HepG2 (cell line): ENCODE data around the gene CLASP2. TPM values are rescaled to one million over a fixed set of nuclear protein-coding genes. Genes with fewer than 3 reads are reported as not detected.

Experiments used
- ATAC-seq: fragments of 200-7000 bp; cut with Tn5 transposase; 3 replicates; pipeline ENCODE4 v1.9.1; 2020; ENCODE audit warnings: mild to moderate bottlenecking, moderate library complexity
- BruUV-seq: library from RNA; stranded (reverse); fragments of 400-500 nt; replicated peaks from 2 replicates; lab custom pipeline; 2021; lab: Mats Ljungman, UMichigan
- CTCF ChIA-PET: fragments of 300-600 bp; formaldehyde crosslinking; extraction: SDS; loops from one replicate; lab custom pipeline; 2021; ENCODE audit warnings: low total read pairs, inconsistent platforms, low intra/inter-chr PET ratio; lab: Yijun Ruan, JAX
- POLR2A ChIA-PET: fragments of 350-600 bp; sonication (Branson Sonifier 250); formaldehyde crosslinking; loops from one replicate; lab custom pipeline; 2020; ENCODE audit warnings: antibody characterized with exemption, inconsistent platforms; lab: Yijun Ruan, JAX
- DNase-seq: peaks from one replicate; pipeline ENCODE4 v3.0.0-alpha.2; 2015; ENCODE audit warnings: low spot score
- FAIRE-seq: peaks from 3 replicates; lab custom pipeline; 2011; peaks lifted over from hg19 to GRCh38; lab: Jason Lieb, UNC
- H2AFZ ChIP-seq: one replicate; pipeline ENCODE4 v1.6.1; 2011; ENCODE audit warnings: low read length, inconsistent platforms
- H3K27ac ChIP-seq: fragments of 300-600 bp; 3 replicates; pipeline ENCODE4 v1.8.0; 2011; ENCODE audit warnings: mixed run types, mild to moderate bottlenecking, mixed read lengths, low read length, inconsistent platforms; ENCODE audit not compliant: insufficient read depth; ENCODE audit errors: extremely low read length
- H3K27me3 ChIP-seq, 2 experiments: fragments of 200-600 bp in 1 of 2; 2 replicates in 1 of 2; 3 replicates in 1 of 2; pipeline versions ENCODE4 v1.6.0 to v1.8.0; 2011; ENCODE audit warnings: low read length in 2 of 2, mild to moderate bottlenecking in 2 of 2, moderate library complexity in 2 of 2, inconsistent platforms in 1 of 2; ENCODE audit not compliant: insufficient read depth in 2 of 2, control insufficient read depth in 1 of 2
- H3K36me3 ChIP-seq, 2 experiments: fragments of 200-600 bp in 1 of 2; replicated peaks in 1 of 2; 2 replicates in 1 of 2; 3 replicates in 1 of 2; pipeline versions ENCODE4 v1.5.1 to v1.8.0; 2011; ENCODE audit warnings: low read length in 2 of 2, inconsistent platforms in 1 of 2; ENCODE audit not compliant: insufficient read depth in 2 of 2, control insufficient read depth in 1 of 2
- H3K4me1 ChIP-seq: 2 replicates; pipeline ENCODE4 v1.5.1; 2012; ENCODE audit warnings: low read length, inconsistent platforms; ENCODE audit not compliant: insufficient read depth
- H3K4me2 ChIP-seq: 2 replicates; pipeline ENCODE4 v1.6.0; 2011; ENCODE audit warnings: low read depth, low read length, inconsistent platforms
- H3K4me3 ChIP-seq, 3 experiments: fragments of 200-600 bp in 1 of 3; sonication (generic), shearing (Covaris generic) in 1 of 3; replicated peaks in 1 of 3; 2 replicates each; pipeline ENCODE4 v1.5.1; 2011 to 2016; ENCODE audit warnings: low read length in 3 of 3, inconsistent platforms in 2 of 3, low read depth in 2 of 3, mild to moderate bottlenecking in 2 of 3, control low read depth in 1 of 3, mixed read lengths in 1 of 3; ENCODE audit not compliant: insufficient read depth in 1 of 3
- H3K79me2 ChIP-seq: one replicate; pipeline ENCODE4 v1.6.1; 2011; ENCODE audit warnings: low read length, inconsistent platforms; ENCODE audit not compliant: insufficient read depth
- H3K9ac ChIP-seq: 2 replicates; pipeline ENCODE4 v1.6.0; 2011; ENCODE audit warnings: mild to moderate bottlenecking, low read depth, low read length, inconsistent platforms; ENCODE audit not compliant: insufficient read depth
- H3K9me3 ChIP-seq: 2 replicates; pipeline ENCODE4 v1.5.1; 2012; ENCODE audit warnings: mild to moderate bottlenecking, low read length
- H4K20me1 ChIP-seq: 2 replicates; pipeline ENCODE4 v1.6.0; 2011; ENCODE audit warnings: inconsistent platforms, mild to moderate bottlenecking, low read length, moderate library complexity; ENCODE audit not compliant: insufficient read depth
- CCAR2 ChIP-seq: fragments of 200-400 bp; formaldehyde crosslinking; optimal IDR thresholded peaks from 2 replicates; pipeline ENCODE3; 2018; ENCODE audit warnings: low read depth, mild to moderate bottlenecking, low read length, moderate library complexity
- CHD4 ChIP-seq: fragments of 200-600 bp; sonication (generic); IDR thresholded peaks from 2 replicates; pipeline ENCODE4 v1.7.0; 2017; ENCODE audit warnings: mild to moderate bottlenecking, low read length, borderline replicate concordance
- GATAD1 ChIP-seq: IDR thresholded peaks from 2 replicates; pipeline ENCODE4 v1.6.1; 2016; ENCODE audit warnings: missing genetic modification reagents, missing compliant biosample characterization
- NFIB ChIP-seq: sonication (generic); formaldehyde crosslinking; IDR thresholded peaks from 2 replicates; pipeline ENCODE4 v1.9.0; 2021; ENCODE audit warnings: missing genetic modification reagents, mild to moderate bottlenecking, borderline replicate concordance
- NKX3-1 ChIP-seq: sonication (generic); formaldehyde crosslinking; IDR thresholded peaks from 2 replicates; pipeline ENCODE4 v1.5.0; 2020; ENCODE audit warnings: missing genetic modification reagents
- RORA ChIP-seq: sonication (generic); formaldehyde crosslinking; IDR thresholded peaks from 2 replicates; pipeline ENCODE4 v1.5.0; 2020; ENCODE audit warnings: mild to moderate bottlenecking, missing genetic modification reagents, moderate library complexity
- ZBTB14 ChIP-seq: sonication (generic); formaldehyde crosslinking; IDR thresholded peaks from 2 replicates; pipeline ENCODE4 v1.4.0; 2020; ENCODE audit warnings: missing genetic modification reagents
- ZFP82 ChIP-seq: sonication (generic); formaldehyde crosslinking; IDR thresholded peaks from 2 replicates; pipeline ENCODE4 v1.5.1; 2020; ENCODE audit warnings: mild to moderate bottlenecking, missing genetic modification reagents, borderline replicate concordance
- ZNF329 ChIP-seq: sonication (generic); formaldehyde crosslinking; IDR thresholded peaks from 2 replicates; pipeline ENCODE4 v1.9.0; 2021; ENCODE audit warnings: low read depth, mild to moderate bottlenecking, missing genetic modification reagents
- ZNF414 ChIP-seq: sonication (generic); formaldehyde crosslinking; IDR thresholded peaks from 2 replicates; pipeline ENCODE4 v1.5.0; 2020; ENCODE audit warnings: missing genetic modification reagents
- ZNF468 ChIP-seq: sonication (generic); formaldehyde crosslinking; IDR thresholded peaks from 2 replicates; pipeline ENCODE4 v1.8.0; 2022; ENCODE audit warnings: mild to moderate bottlenecking, moderate library complexity, missing genetic modification reagents
- ZNF609 ChIP-seq: sonication (generic); formaldehyde crosslinking; IDR thresholded peaks from 2 replicates; pipeline ENCODE4 v1.4.0; 2020; ENCODE audit warnings: mild to moderate bottlenecking, missing genetic modification reagents, borderline replicate concordance
- ZNF614 ChIP-seq: IDR thresholded peaks from 2 replicates; pipeline ENCODE4 v1.6.1; 2018; ENCODE audit warnings: missing biosample characterization, missing genetic modification reagents, inconsistent platforms, borderline replicate concordance
- ZNF703 ChIP-seq: sonication (generic); formaldehyde crosslinking; IDR thresholded peaks from 2 replicates; pipeline ENCODE4 v1.5.1; 2020; ENCODE audit warnings: missing genetic modification reagents, mild to moderate bottlenecking, moderate library complexity, borderline replicate concordance
- ZNF746 ChIP-seq: sonication (generic); formaldehyde crosslinking; IDR thresholded peaks from 2 replicates; pipeline ENCODE4 v1.8.0; 2022; ENCODE audit warnings: mild to moderate bottlenecking, missing genetic modification reagents
- ZSCAN29 ChIP-seq: sonication (generic); formaldehyde crosslinking; conservative IDR thresholded peaks from 2 replicates; pipeline ENCODE4 v1.4.0; 2020; ENCODE audit warnings: mild to moderate bottlenecking, missing genetic modification reagents
- WGBS: methylation state at CpG from one replicate; pipeline ENCODE4 v1.1.6; 2017; ENCODE audit warnings: low lambda C conversion rate; 5-methylcytosine and 5-hydroxymethylcytosine counted together
- in situ Hi-C: cut with HindIII; loops from 2 replicates; pipeline ENCODE4 v1.10.0; 2017; ENCODE audit warnings: low pct_unique_long_range_greater_than_20kb; ENCODE audit not compliant: extremely low pct_ligation_motif_present
- intact Hi-C: fragments of 100-400 bp; cut with micrococcal nuclease; formaldehyde crosslinking; loops from one replicate; pipeline ENCODE4 v1.10.0; 2022; ENCODE audit not compliant: unreplicated experiment
- polyA plus RNA-seq, 8 experiments: library from polyadenylated mRNA; depleted of rRNA in 3 of 8; stranded (reverse) in 7 of 8; unstranded in 1 of 8; fragments of >200 nt; fragmentation: Illumina TruSeq in 4 of 8; extraction: Trizol in 4 of 8; gene quantifications; 2 replicates each; pipeline versions ENCODE4 v1.2.1 to v1.2.3, GENCODE V29; 2011 to 2016; ENCODE audit warnings: low read depth in 4 of 8, missing spikeins in 1 of 8, mixed read lengths in 1 of 8; ENCODE audit not compliant: insufficient read depth in 1 of 8
- total RNA-seq, 5 experiments: library from RNA; depleted of rRNA; stranded (reverse); fragments of >200 nt; fragmentation: Illumina TruSeq; extraction: Trizol; gene quantifications; 2 replicates each; pipeline ENCODE4 v1.2.3, GENCODE V29; 2016; ENCODE audit warnings: low read depth in 1 of 5
- TF ChIP-seq, protein P1 (sequence below): sonication (generic); formaldehyde crosslinking; IDR thresholded peaks from 2 replicates; pipeline ENCODE4 v1.9.0; 2022; ENCODE audit warnings: missing genetic modification reagents, mild to moderate bottlenecking, borderline replicate concordance

CLASP2 gene
- total and polyA plus RNA-seq, 2 of the 13 experiments (the other 11 are each of a cell fraction or from before 2014, with no cell fraction given), result 15.7 to 34.8 TPM

GRCh38 chr3:33543601-33544000 is 174.5 kb downstream of the CLASP2 start:
- no peaks in the 10 kb centered on the region for H3K79me2 ChIP-seq
- no peak overlapping the region for H3K9ac ChIP-seq
- BruUV-seq, result no TSS peak
- H2AFZ ChIP-seq, result no peak overlapping the region
- intact Hi-C loops, result loop anchor here (1.0 kb wide), 1 partner anchor 8 kb away; no protein-coding TSS in a partner anchor
- no peaks in the 10 kb centered on the region for H4K20me1 ChIP-seq
- POLR2A ChIA-PET, result no interaction called here
- peaks cover 1 to 9% of the 10 kb centered on the region in 2 experiments; a peak in 3 of 5 replicates for H3K36me3 ChIP-seq
- no peak overlapping the region for H3K4me2 ChIP-seq
- H3K9me3 ChIP-seq, result no peaks in the 10 kb centered on the region
- H3K4me3 ChIP-seq, result no peak overlapping the region
- WGBS, result 94% methylated on average over 1 of the region's 1 CpG
- H3K27me3 ChIP-seq, result no peaks in the 10 kb centered on the region
- TF ChIP-seq ZNF746 (CRISPR knock-in tag) (no peak), ZNF468 (CRISPR knock-in tag) (no peak), NKX3-1 (CRISPR knock-in tag) (no peak), ZSCAN29 (CRISPR knock-in tag) (no peak), CHD4 (no peak), ZNF329 (CRISPR knock-in tag) (no peak), ZNF414 (CRISPR knock-in tag) (no peak), ZNF703 (no peak), ZFP82 (CRISPR knock-in tag) (no peak), ZBTB14 (CRISPR knock-in tag) (no peak), NFIB (CRISPR knock-in tag) (no peak), CCAR2 (no peak), ZNF614 (CRISPR knock-in tag) (no peak), ZNF609 (CRISPR knock-in tag) (no peak), GATAD1 (CRISPR knock-in tag) (no peak), RORA (no peak)
- TF ChIP-seq, protein P1, sequence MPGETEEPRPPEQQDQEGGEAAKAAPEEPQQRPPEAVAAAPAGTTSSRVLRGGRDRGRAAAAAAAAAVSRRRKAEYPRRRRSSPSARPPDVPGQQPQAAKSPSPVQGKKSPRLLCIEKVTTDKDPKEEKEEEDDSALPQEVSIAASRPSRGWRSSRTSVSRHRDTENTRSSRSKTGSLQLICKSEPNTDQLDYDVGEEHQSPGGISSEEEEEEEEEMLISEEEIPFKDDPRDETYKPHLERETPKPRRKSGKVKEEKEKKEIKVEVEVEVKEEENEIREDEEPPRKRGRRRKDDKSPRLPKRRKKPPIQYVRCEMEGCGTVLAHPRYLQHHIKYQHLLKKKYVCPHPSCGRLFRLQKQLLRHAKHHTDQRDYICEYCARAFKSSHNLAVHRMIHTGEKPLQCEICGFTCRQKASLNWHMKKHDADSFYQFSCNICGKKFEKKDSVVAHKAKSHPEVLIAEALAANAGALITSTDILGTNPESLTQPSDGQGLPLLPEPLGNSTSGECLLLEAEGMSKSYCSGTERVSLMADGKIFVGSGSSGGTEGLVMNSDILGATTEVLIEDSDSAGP (CRISPR knock-in tag), result no peak
- TF ChIP-seq, all 625 proteins: peak for 0
- Histone ChIP-seq H3K27ac (no peak overlapping the region), H3K4me1 (no peaks in the 10 kb centered on the region)
- ATAC-seq (no peak), DNase-seq (no peak), FAIRE-seq (no peak)
- in situ Hi-C loops, result no loop called here
- CTCF ChIA-PET, result no interaction called here
